BLaER1 treated with 17β-estradiol and CSF1 and Interleukin-3, amounts not matched to agents 10 nM and 100 nM (cell line): ENCODE results near the gene EIF2S2.

Experiments used
- H3K27ac ChIP-seq, 11 experiments: shearing (Covaris generic); formaldehyde crosslinking; 2 replicates each; pipeline ENCODE4 v1.8.1; 2022
- H3K27me3 ChIP-seq, 11 experiments: shearing (Covaris generic); formaldehyde crosslinking; 2 replicates each; pipeline ENCODE4 v1.8.1; 2022
- H3K36me3 ChIP-seq, 11 experiments: shearing (Covaris generic); formaldehyde crosslinking; 2 replicates each; pipeline ENCODE4 v1.8.1; 2022
- H3K4me1 ChIP-seq, 10 experiments: shearing (Covaris generic); formaldehyde crosslinking; 2 replicates each; pipeline ENCODE4 v1.8.1; 2022
- H3K4me2 ChIP-seq, 11 experiments: shearing (Covaris generic); formaldehyde crosslinking; 2 replicates each; pipeline ENCODE4 v1.8.1; 2022
- H3K4me3 ChIP-seq, 10 experiments: shearing (Covaris generic); formaldehyde crosslinking; 2 replicates each; pipeline ENCODE4 v1.8.1; 2022
- H3K9ac ChIP-seq, 11 experiments: shearing (Covaris generic); formaldehyde crosslinking; 2 replicates each; pipeline ENCODE4 v1.8.1; 2022
- H3K9me3 ChIP-seq, 11 experiments: shearing (Covaris generic); formaldehyde crosslinking; replicated peaks in 1 of 11; 2 replicates each; pipeline ENCODE4 v1.8.1; 2022
- H4K20me1 ChIP-seq, 11 experiments: shearing (Covaris generic); formaldehyde crosslinking; 2 replicates each; pipeline ENCODE4 v1.8.1; 2022
- Cebpa-rat ChIP-seq, 11 experiments: shearing (Covaris generic); IDR thresholded peaks; 2 replicates each; pipeline ENCODE4 v1.8.1; 2022

EIF2S2 gene

DNA sequence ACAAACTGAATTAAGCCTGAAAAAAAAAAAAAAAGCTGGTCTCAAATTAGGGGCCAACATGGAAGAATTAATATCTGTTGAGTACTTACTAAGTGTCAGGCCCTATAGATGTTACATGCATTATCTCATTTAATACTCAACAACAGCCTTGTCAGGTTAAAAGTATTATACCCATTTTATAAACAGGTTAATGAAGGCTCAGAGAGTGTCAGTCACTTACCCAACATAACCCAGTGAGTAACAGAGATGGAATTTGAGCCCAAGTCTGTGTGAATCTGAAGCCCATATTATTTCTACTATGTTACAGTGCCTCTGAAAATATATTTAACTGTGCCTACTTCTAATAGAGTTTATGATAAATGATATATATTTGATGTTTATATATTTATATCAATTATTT lies 11.3 kb upstream of the EIF2S2 start:
- no peaks in the 10 kb centered on the region for H3K27me3 ChIP-seq
- H3K9ac ChIP-seq: no peak overlapping the region
- no peaks in the 10 kb centered on the region for H4K20me1 ChIP-seq
- no peak for TF ChIP-seq Cebpa-rat (IDR thresholded peaks at IDR 0.05)
- H3K4me3 ChIP-seq: no peak overlapping the region
- no peaks in the 10 kb centered on the region for H3K36me3 ChIP-seq
- peaks cover 0 to 6% (median 0%) of the 10 kb centered on the region in 10 experiments; a peak in 5 of 20 replicates for H3K4me1 ChIP-seq
- no peak overlapping the region for H3K4me2 ChIP-seq
- no peaks in the 10 kb centered on the region for H3K9me3 ChIP-seq
- no peak overlapping the region for H3K27ac ChIP-seq

DNA sequence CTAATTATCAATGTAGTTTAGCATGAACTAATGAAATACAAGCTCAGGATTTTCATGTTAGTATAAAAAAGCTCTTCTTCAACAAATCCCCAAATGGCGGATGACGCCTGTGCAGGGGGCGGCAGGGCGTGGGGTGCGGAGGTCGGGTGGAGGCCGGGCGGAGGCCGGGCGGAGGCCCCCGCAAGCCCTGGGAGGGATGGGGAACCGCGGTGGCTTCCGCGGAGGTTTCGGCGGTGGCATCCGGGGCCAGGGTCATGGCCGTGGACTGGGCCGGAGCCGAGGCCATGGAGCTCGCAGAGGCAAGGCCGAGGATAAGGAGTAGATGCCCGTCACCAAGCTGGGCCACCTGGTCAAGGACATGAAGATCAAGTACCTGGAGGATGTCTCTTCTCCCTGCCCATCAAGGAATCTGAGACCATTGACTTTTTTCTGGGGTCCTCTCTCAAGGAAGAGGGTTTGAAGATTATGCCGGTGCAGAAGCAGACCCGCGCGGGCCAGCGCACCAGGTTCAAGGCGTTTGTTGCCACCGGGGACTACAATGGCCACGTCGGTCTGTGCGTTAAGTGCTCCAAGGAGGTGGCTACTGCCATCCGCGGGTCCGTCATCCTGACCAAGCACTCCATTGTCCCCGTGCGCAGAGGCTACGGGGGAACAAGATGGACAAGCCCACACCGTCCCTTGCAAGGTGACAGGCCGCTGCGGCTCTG lies 10.4 kb upstream of the EIF2S2 start:
- Histone ChIP-seq H3K9me3 (no peaks in the 10 kb centered on the region), H3K27ac (no peak overlapping the region), H3K27me3 (no peaks in the 10 kb centered on the region), H4K20me1 (no peaks in the 10 kb centered on the region), H3K36me3 (no peaks in the 10 kb centered on the region), H3K9ac (no peak overlapping the region), H3K4me2 (no peak overlapping the region), H3K4me3 (no peak overlapping the region), H3K4me1 (peaks cover 0 to 6% (median 0%) of the 10 kb centered on the region in 10 experiments; a peak in 5 of 20 replicates)
- no peak for TF ChIP-seq Cebpa-rat (IDR thresholded peaks at IDR 0.05)

GRCh38 chr20:34120213-34120612 lies 8.2 kb upstream of the EIF2S2 start:
- no peak overlapping the region for H3K4me2 ChIP-seq
- no peaks in the 10 kb centered on the region for H4K20me1 ChIP-seq
- H3K27ac ChIP-seq: no peak overlapping the region
- no peaks in the 10 kb centered on the region for H3K9me3 ChIP-seq
- peaks cover 0 to 6% (median 0%) of the 10 kb centered on the region in 10 experiments; a peak in 5 of 20 replicates for H3K4me1 ChIP-seq
- no peaks in the 10 kb centered on the region for H3K27me3 ChIP-seq
- no peak overlapping the region for H3K9ac ChIP-seq
- H3K36me3 ChIP-seq: no peaks in the 10 kb centered on the region
- TF ChIP-seq Cebpa-rat (IDR thresholded peaks at IDR 0.05): no peak
- H3K4me3 ChIP-seq: no peak overlapping the region

GRCh38 chr20:34115232-34115631 lies 3.2 kb upstream of the EIF2S2 start:
- Histone ChIP-seq H3K27me3 (no peaks in the 10 kb centered on the region), H3K4me2 (no peak overlapping the region), H3K4me1 (peaks cover 4 to 19% (median 14%) of the 10 kb centered on the region in 10 experiments), H3K9me3 (no peaks in the 10 kb centered on the region), H3K36me3 (peaks cover 0 to 4% (median 0%) of the 10 kb centered on the region in 11 experiments; a peak in 7 of 22 replicates), H3K4me3 (no peak overlapping the region), H3K9ac (no peak overlapping the region), H3K27ac (peak overlapping the region in 1 of 11 experiments; percentile 20; a peak in 1 of 22 replicates), H4K20me1 (peaks cover 9 to 14% (median 12%) of the 10 kb centered on the region in 11 experiments)
- TF ChIP-seq Cebpa-rat (IDR thresholded peaks at IDR 0.05): no peak

DNA sequence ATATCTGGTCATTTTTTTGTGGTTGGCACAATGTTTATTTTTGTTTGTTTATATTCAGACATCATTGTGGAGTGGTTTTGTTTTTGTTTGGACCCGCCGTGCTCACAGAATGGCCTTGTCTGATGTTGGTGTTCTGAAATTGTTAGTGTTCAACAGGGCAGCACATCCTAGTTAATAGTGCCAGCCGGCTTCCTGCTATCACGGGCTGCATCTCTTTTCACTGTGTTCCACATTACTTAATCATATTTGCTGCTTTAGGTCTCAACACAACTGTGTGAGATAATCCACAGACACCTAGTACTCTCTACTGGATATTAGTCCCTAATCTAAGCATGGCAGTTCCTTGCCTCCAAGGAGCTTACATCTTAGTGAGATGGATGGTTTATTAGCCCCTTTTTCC lies 2.8 kb upstream of the EIF2S2 start:
- TF ChIP-seq Cebpa-rat (IDR thresholded peaks at IDR 0.05): no peak
- Histone ChIP-seq H3K27me3 (no peaks in the 10 kb centered on the region), H3K9ac (no peak overlapping the region), H3K4me1 (peaks cover 8 to 23% (median 19%) of the 10 kb centered on the region in 10 experiments), H3K36me3 (peaks cover 2 to 8% (median 4%) of the 10 kb centered on the region in 11 experiments; a peak in 21 of 22 replicates), H4K20me1 (peaks cover 13 to 18% (median 16%) of the 10 kb centered on the region in 11 experiments), H3K9me3 (no peaks in the 10 kb centered on the region), H3K27ac (peak overlapping the region in 1 of 11 experiments; percentile 20; a peak in 1 of 22 replicates), H3K4me2 (no peak overlapping the region), H3K4me3 (no peak overlapping the region)

DNA sequence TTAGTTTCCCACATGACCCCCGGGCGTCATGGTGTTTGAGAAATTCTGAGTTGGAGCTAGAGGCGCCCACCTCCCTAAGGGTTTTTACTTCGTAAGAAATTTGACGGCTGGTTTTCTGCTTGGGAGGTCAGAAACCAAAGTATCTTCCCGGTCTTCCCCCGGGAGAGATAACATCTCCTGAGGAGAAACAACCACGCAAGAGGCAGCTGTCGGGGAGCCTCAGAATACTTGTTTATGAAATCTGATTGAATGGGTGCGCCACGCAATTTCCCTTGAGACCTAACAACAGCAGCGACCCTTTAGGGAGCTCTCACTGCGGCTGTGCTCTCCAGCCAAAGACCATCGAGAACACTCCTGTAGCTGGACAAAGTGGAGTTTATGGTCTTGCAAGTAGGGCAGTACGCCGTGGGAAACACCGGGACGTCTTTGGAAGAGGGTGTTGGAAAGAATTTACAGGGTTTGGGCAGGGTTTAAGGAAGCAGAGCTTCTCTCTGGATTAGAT lies 608 bp upstream of the EIF2S2 start:
- H3K36me3 ChIP-seq: peaks cover 20 to 30% (median 25%) of the 10 kb centered on the region in 11 experiments; a peak in 21 of 22 replicates
- H3K4me1 ChIP-seq: peaks cover 30 to 44% (median 40%) of the 10 kb centered on the region in 10 experiments
- H3K4me3 ChIP-seq: peak overlapping the region; percentile 61 to 99 (median 92)
- peak overlapping the region; percentile 67 to 95 (median 86) for H3K4me2 ChIP-seq
- no peaks in the 10 kb centered on the region for H3K27me3 ChIP-seq
- H3K9me3 ChIP-seq: no peaks in the 10 kb centered on the region
- H3K27ac ChIP-seq: peak overlapping the region; percentile 37 to 100 (median 97)
- peak overlapping the region; percentile 73 to 99 (median 96) for H3K9ac ChIP-seq
- peak in 3 of 11 experiments; percentile 52 to 86 (median 69); a peak in 4 of 22 replicates for TF ChIP-seq Cebpa-rat (IDR thresholded peaks at IDR 0.05)
- peaks cover 34 to 40% (median 38%) of the 10 kb centered on the region in 11 experiments for H4K20me1 ChIP-seq

DNA sequence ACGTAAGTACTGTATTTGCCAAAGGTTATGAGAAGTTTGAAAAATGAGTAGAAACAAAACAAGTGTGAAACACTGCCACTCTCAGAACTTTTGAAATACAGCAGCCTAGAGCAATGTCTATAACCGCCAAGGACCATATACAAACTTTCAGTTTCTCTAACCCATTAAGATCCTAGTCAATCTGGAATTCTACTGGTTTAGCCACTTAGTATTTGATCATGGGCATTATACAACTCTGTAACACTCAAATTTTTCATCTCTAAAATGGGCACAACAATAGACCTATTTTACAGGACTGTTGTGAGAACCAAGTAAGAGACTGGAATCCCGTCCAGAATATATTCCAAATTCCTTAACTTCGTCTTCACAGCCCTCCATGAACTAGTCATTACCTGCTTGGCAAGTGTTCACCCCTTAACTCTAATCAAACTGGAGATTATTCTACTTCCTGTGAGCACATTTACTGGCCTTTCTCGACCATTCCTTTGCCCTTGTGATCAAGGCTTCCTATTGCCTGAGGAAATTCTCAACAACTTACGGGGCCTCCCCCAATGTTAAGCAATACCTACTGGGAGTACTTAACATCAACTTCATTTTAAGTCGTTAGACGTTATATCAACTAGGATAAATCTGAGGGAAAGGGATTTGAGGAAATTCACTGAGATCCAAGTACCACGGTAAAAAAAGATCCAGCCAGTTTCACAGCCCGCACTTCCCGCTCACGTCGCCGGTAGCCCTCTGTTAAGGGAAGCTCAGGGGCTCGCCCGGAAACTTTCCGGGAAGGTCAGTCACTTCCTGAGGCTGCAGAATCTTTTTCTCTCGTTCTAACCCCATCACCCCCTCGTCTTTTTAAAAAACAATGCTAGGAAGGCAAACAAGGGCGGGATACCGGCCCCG lies 1.1 kb downstream of the EIF2S2 start:
- peak in 1 of 11 experiments; percentile 33; a peak in 1 of 22 replicates for TF ChIP-seq Cebpa-rat (IDR thresholded peaks at IDR 0.05)
- peak overlapping the region; percentile 61 to 99 (median 92) for H3K4me3 ChIP-seq
- H3K9me3 ChIP-seq: no peaks in the 10 kb centered on the region
- H3K36me3 ChIP-seq: peaks cover 21 to 45% (median 42%) of the 10 kb centered on the region in 11 experiments
- no peaks in the 10 kb centered on the region for H3K27me3 ChIP-seq
- peak overlapping the region; percentile 90 to 99 (median 96) for H3K9ac ChIP-seq
- H3K27ac ChIP-seq: peak overlapping the region; percentile 87 to 100 (median 97)
- peak overlapping the region; percentile 81 to 97 (median 90) for H3K4me2 ChIP-seq
- H3K4me1 ChIP-seq: peaks cover 40 to 57% (median 46%) of the 10 kb centered on the region in 10 experiments
- peaks cover 51 to 56% (median 54%) of the 10 kb centered on the region in 11 experiments for H4K20me1 ChIP-seq

GRCh38 chr20:34110025-34110744 lies 1.9 kb downstream of the EIF2S2 start:
- Histone ChIP-seq H3K9ac (peak overlapping the region; percentile 90 to 99 (median 96)), H3K36me3 (peaks cover 29 to 53% (median 50%) of the 10 kb centered on the region in 11 experiments), H4K20me1 (peaks cover 58 to 65% (median 62%) of the 10 kb centered on the region in 11 experiments), H3K4me1 (peaks cover 43 to 65% (median 50%) of the 10 kb centered on the region in 10 experiments), H3K4me2 (peak overlapping the region; percentile 81 to 97 (median 90)), H3K9me3 (no peaks in the 10 kb centered on the region), H3K27ac (peak overlapping the region; percentile 87 to 100 (median 97); a peak in 18 of 22 replicates), H3K27me3 (no peaks in the 10 kb centered on the region), H3K4me3 (peak overlapping the region; percentile 61 to 99 (median 92))
- no peak for TF ChIP-seq Cebpa-rat (IDR thresholded peaks at IDR 0.05)
